ENCODE data around the gene ACSL4.
"Not testable (repeated sequence)": the region's sequence is repeated elsewhere in the genome, so short reads cannot be mapped to it uniquely, and the experiment has no call there.

The ACSL4 gene

DNA sequence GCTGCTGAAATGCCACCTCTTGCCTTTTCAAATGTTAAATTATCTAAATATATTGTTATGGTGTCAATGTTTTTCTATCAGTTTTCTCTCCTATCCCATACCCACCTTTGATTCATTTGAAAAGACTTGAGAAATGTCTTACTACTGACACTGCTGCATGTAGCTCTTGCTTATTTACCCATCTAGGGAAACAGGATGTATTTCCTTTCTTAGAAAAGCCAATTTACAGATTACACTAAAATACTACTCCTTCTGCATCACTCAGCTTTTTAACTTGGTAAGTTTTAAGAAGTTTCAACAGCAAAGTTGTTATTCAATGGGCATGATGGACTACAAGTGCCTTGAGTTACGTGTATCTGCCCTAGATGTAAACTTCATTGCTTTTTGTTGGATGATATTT, 94.9 kb downstream of the ACSL4 start:
- H3K9me3 ChIP-seq (ENCODE audit: control insufficient read depth, insufficient read depth, low read depth, low read length), result no peaks in the 10 kb centered on the region
- H3K27me3 ChIP-seq (ENCODE audit: control insufficient read depth, insufficient read depth, low read length), result no peaks in the 10 kb centered on the region
- no peak overlapping the region for H3K4me3 ChIP-seq (ENCODE audit: low read depth, low read length)
- H3K9ac ChIP-seq (ENCODE audit: low read length), result no peak overlapping the region
- H3K36me3 ChIP-seq (ENCODE audit: control insufficient read depth, insufficient read depth, low read length), result no peaks in the 10 kb centered on the region
- no peaks in the 10 kb centered on the region for H3K4me1 ChIP-seq (ENCODE audit: control insufficient read depth, insufficient read depth, low read length)
- H3K27ac ChIP-seq (ENCODE audit: low read depth, low read length), result no peak overlapping the region

DNA sequence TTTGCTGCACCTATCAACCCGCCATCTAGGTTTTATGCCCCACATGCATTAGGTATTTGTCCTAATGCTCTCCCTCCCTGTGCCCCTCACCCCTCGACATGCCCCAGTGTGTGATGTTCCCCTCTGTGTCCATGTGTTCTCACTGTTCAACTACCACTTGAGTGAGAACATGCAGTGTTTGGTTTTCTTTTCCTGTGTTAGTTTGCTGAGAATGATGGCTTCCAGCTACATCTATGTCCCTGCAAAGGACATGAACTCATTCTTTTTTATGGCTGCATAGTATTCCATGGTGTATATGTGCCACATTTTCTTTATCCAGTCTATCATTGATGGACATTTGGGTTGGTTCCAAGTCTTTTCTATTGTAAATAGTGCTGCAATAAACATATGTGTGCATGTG, 95.6 kb downstream of the ACSL4 start:
- not testable (repeated sequence) for H3K4me1 ChIP-seq (ENCODE audit: control insufficient read depth, insufficient read depth, low read length); H3K27me3 ChIP-seq (ENCODE audit: control insufficient read depth, insufficient read depth, low read length); H3K36me3 ChIP-seq (ENCODE audit: control insufficient read depth, insufficient read depth, low read length); H3K27ac ChIP-seq (ENCODE audit: low read depth, low read length); H3K9me3 ChIP-seq (ENCODE audit: control insufficient read depth, insufficient read depth, low read depth, low read length); H3K4me3 ChIP-seq (ENCODE audit: low read depth, low read length); H3K9ac ChIP-seq (ENCODE audit: low read length)

DNA sequence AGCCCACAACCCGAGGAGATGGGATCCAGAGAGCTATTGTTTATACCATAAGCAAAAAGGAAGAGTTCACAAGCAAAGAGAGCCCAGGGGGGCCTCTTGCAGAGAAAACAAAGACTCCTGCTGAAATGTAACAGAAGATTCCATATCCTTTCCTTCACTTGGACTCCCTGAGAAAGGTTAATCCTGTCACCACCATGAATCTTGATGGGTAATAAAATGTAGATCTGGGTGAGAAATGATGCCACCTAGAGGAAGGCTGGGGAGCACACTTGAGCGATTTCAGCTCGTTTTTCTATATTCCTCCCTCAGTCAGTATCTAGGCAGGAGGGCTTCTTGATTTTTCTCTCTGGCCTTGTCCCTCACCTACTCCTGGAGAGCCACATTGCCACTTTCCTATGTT, 97.9 kb downstream of the ACSL4 start:
- H3K27me3 ChIP-seq (ENCODE audit: control insufficient read depth, insufficient read depth, low read length), result no peaks in the 10 kb centered on the region; the same call in 1 of the 2 replicates
- no peak overlapping the region for H3K9ac ChIP-seq (ENCODE audit: low read length)
- no peak overlapping the region for H3K4me3 ChIP-seq (ENCODE audit: low read depth, low read length)
- no peak overlapping the region for H3K27ac ChIP-seq (ENCODE audit: low read depth, low read length)
- 0 out of 2 replicates have a peak, but pooled peaks cover 6% of the 10 kb centered on the region for H3K4me1 ChIP-seq (ENCODE audit: control insufficient read depth, insufficient read depth, low read length)
- H3K9me3 ChIP-seq (ENCODE audit: control insufficient read depth, insufficient read depth, low read depth, low read length), result no peaks in the 10 kb centered on the region
- H3K36me3 ChIP-seq (ENCODE audit: control insufficient read depth, insufficient read depth, low read length), result no peaks in the 10 kb centered on the region

DNA sequence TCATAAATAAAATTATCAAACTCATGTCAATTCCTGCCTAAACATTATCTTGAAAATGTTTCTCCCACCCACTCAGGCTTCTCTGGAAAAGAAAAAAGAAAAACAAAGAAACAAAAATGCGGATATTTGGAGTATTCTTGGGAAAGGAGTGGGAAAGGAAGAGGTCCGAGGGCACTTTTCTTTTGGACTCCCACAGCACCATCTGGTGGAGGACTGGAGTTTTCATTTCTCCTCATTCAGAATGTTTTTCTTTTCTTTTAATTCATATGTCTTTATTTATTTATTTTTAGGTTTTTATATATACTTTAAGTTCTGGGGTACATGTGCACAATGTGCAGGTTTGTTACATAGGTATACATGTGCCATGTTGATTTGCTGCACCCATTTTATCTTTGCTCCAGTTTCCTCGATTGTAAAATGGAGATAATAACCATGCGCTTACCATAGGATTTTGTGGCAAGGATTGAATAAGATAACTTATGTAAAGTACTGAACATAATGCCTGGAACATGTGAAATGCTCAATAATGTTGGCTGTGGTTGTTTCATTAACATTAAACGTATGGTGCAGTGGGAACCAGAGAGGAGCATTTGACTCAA, 100.1 kb downstream of the ACSL4 start:
- Histone ChIP-seq H3K4me3 (ENCODE audit: low read depth, low read length) (no peak overlapping the region), H3K27ac (ENCODE audit: low read depth, low read length) (no peak overlapping the region), H3K27me3 (ENCODE audit: control insufficient read depth, insufficient read depth, low read length) (no peaks in the 10 kb centered on the region; the same call in 1 of the 2 replicates), H3K4me1 (ENCODE audit: control insufficient read depth, insufficient read depth, low read length) (0 out of 2 replicates have a peak, but pooled peaks cover 6% of the 10 kb centered on the region), H3K36me3 (ENCODE audit: control insufficient read depth, insufficient read depth, low read length) (no peaks in the 10 kb centered on the region), H3K9ac (ENCODE audit: low read length) (no peak overlapping the region), H3K9me3 (ENCODE audit: control insufficient read depth, insufficient read depth, low read depth, low read length) (no peaks in the 10 kb centered on the region)

DNA sequence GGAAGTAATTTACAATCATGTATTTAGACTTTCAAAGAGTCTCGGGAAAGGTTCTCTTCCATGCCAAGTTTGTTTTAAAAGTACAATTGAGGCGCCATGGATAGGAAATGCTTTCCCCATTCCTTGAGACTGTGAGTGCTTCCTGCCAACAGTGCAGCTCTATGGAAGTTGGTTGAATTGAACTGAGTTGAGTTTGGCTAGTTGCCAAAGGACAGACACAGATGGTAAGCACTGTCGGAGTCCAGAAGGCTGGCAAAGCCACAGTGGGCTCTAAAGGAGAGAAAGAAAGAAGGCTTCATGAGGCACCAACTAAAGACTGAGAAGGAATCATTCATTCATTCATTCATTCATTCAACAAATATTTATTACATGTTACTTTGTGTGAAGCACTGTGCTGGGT, 103.7 kb downstream of the ACSL4 start:
- Histone ChIP-seq H3K4me3 (ENCODE audit: low read depth, low read length) (no peak overlapping the region), H3K27me3 (ENCODE audit: control insufficient read depth, insufficient read depth, low read length) (peaks cover 10% of the 10 kb centered on the region; the same call in 1 of the 2 replicates), H3K36me3 (ENCODE audit: control insufficient read depth, insufficient read depth, low read length) (no peaks in the 10 kb centered on the region), H3K4me1 (ENCODE audit: control insufficient read depth, insufficient read depth, low read length) (0 out of 2 replicates have a peak, but pooled peaks cover 6% of the 10 kb centered on the region), H3K27ac (ENCODE audit: low read depth, low read length) (no peak overlapping the region), H3K9ac (ENCODE audit: low read length) (no peak overlapping the region), H3K9me3 (ENCODE audit: control insufficient read depth, insufficient read depth, low read depth, low read length) (peaks cover 3% of the 10 kb centered on the region; the same call in 1 of the 2 replicates)

DNA sequence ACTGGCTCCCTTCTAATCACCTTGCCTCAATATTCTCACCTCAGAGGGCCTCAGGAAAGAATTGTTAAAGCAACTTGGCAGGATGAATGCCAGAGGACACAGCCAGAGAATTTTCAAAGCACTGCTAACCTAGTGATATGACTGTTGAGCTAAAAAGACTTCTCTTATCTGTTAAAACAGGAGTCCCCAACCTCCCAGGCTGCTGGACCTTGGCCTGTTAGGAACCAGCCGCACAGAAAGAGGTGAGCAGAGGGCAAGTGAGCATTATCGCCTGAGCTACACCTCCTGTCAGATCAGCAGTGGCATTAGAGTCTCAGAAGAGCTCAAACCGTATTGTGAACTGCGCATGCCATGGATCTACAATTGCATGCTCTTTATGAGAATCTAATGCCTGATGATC, 106.4 kb downstream of the ACSL4 start:
- Histone ChIP-seq H3K27ac (ENCODE audit: low read depth, low read length) (no peak overlapping the region), H3K9me3 (ENCODE audit: control insufficient read depth, insufficient read depth, low read depth, low read length) (peaks cover 3% of the 10 kb centered on the region; the same call in 1 of the 2 replicates), H3K9ac (ENCODE audit: low read length) (no peak overlapping the region), H3K4me1 (ENCODE audit: control insufficient read depth, insufficient read depth, low read length) (no peaks in the 10 kb centered on the region), H3K4me3 (ENCODE audit: low read depth, low read length) (no peak overlapping the region), H3K27me3 (ENCODE audit: control insufficient read depth, insufficient read depth, low read length) (peaks cover 23% of the 10 kb centered on the region; the same call in 1 of the 2 replicates), H3K36me3 (ENCODE audit: control insufficient read depth, insufficient read depth, low read length) (no peaks in the 10 kb centered on the region)

DNA sequence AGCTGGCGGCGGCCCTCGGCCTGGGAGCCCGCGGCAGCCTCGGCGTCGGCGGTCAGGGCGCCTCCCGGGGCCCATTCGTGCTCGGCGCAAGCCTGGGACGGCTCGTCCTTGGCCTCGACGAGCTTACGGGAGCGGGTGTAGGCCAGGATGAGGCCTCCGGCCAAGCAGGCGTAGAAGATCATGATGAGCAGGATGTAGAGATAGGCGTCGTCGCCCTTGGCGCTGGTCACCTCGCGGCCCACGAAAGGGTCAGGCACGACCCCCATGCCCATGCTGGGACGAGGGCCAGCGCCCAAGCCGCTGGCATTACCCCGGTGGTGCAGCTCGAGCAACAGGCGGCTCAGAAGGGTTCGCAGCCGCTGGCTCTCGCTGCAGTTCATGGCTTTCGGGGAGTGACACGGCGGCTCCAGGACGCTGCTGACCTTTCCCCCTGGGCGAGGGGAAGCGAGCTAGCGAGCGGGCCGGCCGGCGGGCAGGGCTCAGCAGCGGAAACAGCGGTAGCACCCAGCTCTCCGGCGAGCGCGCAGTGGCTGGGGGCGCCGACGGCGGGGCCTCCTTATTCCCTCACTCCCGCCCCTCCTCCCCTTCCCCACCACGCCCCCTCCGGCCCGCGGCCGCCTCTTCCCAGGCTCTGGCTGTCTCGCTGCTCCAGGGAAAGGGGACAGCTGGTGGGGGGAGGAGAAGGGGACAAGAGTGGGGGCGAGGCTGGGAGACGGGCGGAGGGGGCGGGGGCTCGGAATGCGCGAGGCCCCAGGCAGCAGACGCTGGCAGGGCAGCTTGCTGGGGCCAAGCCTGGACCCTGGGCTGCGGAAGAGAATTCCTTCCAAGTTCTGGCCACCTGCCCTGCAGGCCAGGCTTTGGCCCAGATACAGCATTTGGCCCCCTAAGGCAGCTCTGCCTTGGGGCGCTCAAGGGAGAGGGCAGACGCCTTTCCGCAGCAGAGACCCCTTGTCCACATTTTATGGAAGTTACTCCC, 108.1 kb downstream of the ACSL4 start, which contains the start of gene KCNE5:
Gene KCNE5 (minus strand): TSS at position 532 of the 976 bp plus-strand sequence. CDS start 152 bp downstream, at position 380.
- Histone ChIP-seq H3K27ac (ENCODE audit: low read depth, low read length) (no peak within 1 kb of the TSS), H3K36me3 (ENCODE audit: control insufficient read depth, insufficient read depth, low read length) (no peaks in the 10 kb centered on the region), H3K4me3 (ENCODE audit: low read depth, low read length) (peak within 1 kb of the TSS; percentile 52), H3K4me1 (ENCODE audit: control insufficient read depth, insufficient read depth, low read length) (no peaks in the 10 kb centered on the region), H3K27me3 (ENCODE audit: control insufficient read depth, insufficient read depth, low read length) (peaks cover 23% of the 10 kb centered on the region; the same call in 1 of the 2 replicates), H3K9me3 (ENCODE audit: control insufficient read depth, insufficient read depth, low read depth, low read length) (peaks cover 3% of the 10 kb centered on the region; the same call in 1 of the 2 replicates), H3K9ac (ENCODE audit: low read length) (no peak within 1 kb of the TSS)

DNA sequence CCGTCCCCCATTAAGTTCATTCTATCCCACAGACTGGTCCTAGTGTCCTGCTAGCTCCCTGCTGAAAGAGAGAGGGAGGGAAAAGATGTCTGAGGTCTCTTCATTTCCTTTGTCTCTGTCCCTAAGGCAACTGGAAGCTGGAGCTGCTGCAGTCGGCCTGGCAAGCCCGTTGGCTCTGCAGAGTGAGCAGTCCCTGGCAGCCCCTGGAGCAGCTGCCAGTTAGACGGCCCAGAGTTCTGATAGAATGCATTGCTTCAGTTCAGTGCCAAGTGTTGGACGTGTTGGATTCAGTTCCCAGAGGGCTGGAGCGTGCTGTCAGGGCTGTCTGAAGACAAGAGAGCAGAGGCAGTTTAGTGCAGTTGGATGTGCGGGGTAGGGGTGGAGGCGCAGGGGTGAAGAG, 109.1 kb downstream of the ACSL4 start:
- no peak overlapping the region for H3K4me3 ChIP-seq (ENCODE audit: low read depth, low read length)
- H3K27me3 ChIP-seq (ENCODE audit: control insufficient read depth, insufficient read depth, low read length), result peaks cover 23% of the 10 kb centered on the region; the same call in 1 of the 2 replicates
- no peak overlapping the region for H3K9ac ChIP-seq (ENCODE audit: low read length)
- no peak overlapping the region for H3K27ac ChIP-seq (ENCODE audit: low read depth, low read length)
- no peaks in the 10 kb centered on the region for H3K4me1 ChIP-seq (ENCODE audit: control insufficient read depth, insufficient read depth, low read length)
- no peaks in the 10 kb centered on the region for H3K36me3 ChIP-seq (ENCODE audit: control insufficient read depth, insufficient read depth, low read length)
- peaks cover 3% of the 10 kb centered on the region; the same call in 1 of the 2 replicates for H3K9me3 ChIP-seq (ENCODE audit: control insufficient read depth, insufficient read depth, low read depth, low read length)

DNA sequence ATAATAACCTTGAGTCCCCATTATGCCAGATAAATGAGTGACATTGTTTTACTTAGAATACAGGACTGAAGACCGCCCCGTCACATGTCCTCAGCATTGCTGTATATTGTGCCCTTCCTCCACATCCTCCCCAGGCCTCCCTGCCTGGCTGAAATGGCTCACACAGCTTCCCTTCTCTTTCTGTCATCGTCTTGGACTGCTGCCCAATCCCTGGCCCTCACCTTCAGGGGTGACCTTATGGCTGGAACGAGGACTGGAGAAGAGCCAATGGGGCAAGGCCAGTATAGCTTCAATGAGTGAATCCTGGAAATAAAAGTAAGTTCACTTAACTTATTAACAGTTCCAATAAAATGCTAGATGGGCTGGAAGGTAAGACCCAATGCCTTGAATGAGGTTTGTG, 110.8 kb downstream of the ACSL4 start:
- Histone ChIP-seq H3K4me1 (ENCODE audit: control insufficient read depth, insufficient read depth, low read length) (no peaks in the 10 kb centered on the region), H3K27me3 (ENCODE audit: control insufficient read depth, insufficient read depth, low read length) (peaks cover 29% of the 10 kb centered on the region), H3K9ac (ENCODE audit: low read length) (no peak overlapping the region), H3K4me3 (ENCODE audit: low read depth, low read length) (no peak overlapping the region), H3K36me3 (ENCODE audit: control insufficient read depth, insufficient read depth, low read length) (no peaks in the 10 kb centered on the region), H3K9me3 (ENCODE audit: control insufficient read depth, insufficient read depth, low read depth, low read length) (peaks cover 3% of the 10 kb centered on the region; the same call in 1 of the 2 replicates), H3K27ac (ENCODE audit: low read depth, low read length) (no peak overlapping the region)

DNA sequence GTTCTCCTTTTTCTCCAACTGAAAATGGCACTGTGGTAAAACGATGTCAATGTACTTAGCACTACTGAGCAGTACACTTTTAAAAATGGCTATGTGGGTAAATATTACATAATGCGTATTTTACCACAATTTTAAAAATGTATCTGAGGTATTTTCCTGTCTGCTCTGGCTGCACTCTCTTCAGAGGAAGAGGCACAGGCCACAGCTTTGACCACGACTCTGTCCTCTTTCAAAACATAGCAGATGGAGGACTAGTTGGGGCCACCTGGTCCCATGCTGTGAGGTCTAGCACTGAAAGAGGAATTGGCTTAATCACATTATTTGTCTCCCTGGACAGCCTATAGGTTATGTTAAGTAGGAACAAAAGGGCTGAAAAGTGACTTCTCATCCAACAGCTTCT, 113.3 kb downstream of the ACSL4 start:
- H3K4me1 ChIP-seq (ENCODE audit: control insufficient read depth, insufficient read depth, low read length), result no peaks in the 10 kb centered on the region
- H3K4me3 ChIP-seq (ENCODE audit: low read depth, low read length), result no peak overlapping the region
- peaks cover 24% of the 10 kb centered on the region for H3K27me3 ChIP-seq (ENCODE audit: control insufficient read depth, insufficient read depth, low read length)
- H3K9ac ChIP-seq (ENCODE audit: low read length), result no peak overlapping the region
- no peak overlapping the region for H3K27ac ChIP-seq (ENCODE audit: low read depth, low read length)
- H3K9me3 ChIP-seq (ENCODE audit: control insufficient read depth, insufficient read depth, low read depth, low read length), result no peaks in the 10 kb centered on the region
- H3K36me3 ChIP-seq (ENCODE audit: control insufficient read depth, insufficient read depth, low read length), result no peaks in the 10 kb centered on the region

DNA sequence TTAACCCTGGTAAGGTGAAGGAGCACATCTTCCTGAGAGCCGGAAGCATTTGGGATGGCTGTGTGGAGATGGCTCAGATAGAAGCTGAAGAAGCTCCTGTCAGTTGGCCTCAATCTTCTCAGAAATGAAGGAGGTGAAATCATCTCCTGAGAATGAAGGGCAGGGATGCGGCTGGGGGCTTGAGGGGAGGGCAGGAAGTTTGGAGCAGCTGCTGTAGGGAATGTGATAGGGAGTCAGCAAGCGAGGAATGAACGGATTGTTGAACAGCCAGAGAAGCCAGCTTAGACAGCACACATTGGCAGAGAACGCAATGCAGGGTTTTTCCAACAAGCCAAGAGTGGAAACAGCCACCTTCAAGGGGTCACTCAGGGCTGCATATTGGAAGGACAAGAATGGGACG, 118.1 kb downstream of the ACSL4 start:
- Histone ChIP-seq H3K27ac (ENCODE audit: low read depth, low read length) (no peak overlapping the region), H3K9me3 (ENCODE audit: control insufficient read depth, insufficient read depth, low read depth, low read length) (no peaks in the 10 kb centered on the region), H3K4me1 (ENCODE audit: control insufficient read depth, insufficient read depth, low read length) (no peaks in the 10 kb centered on the region), H3K36me3 (ENCODE audit: control insufficient read depth, insufficient read depth, low read length) (no peaks in the 10 kb centered on the region), H3K27me3 (ENCODE audit: control insufficient read depth, insufficient read depth, low read length) (peaks cover 17% of the 10 kb centered on the region), H3K4me3 (ENCODE audit: low read depth, low read length) (no peak overlapping the region), H3K9ac (ENCODE audit: low read length) (no peak overlapping the region)
